ENCODE data around the gene KRT78.

DNA sequence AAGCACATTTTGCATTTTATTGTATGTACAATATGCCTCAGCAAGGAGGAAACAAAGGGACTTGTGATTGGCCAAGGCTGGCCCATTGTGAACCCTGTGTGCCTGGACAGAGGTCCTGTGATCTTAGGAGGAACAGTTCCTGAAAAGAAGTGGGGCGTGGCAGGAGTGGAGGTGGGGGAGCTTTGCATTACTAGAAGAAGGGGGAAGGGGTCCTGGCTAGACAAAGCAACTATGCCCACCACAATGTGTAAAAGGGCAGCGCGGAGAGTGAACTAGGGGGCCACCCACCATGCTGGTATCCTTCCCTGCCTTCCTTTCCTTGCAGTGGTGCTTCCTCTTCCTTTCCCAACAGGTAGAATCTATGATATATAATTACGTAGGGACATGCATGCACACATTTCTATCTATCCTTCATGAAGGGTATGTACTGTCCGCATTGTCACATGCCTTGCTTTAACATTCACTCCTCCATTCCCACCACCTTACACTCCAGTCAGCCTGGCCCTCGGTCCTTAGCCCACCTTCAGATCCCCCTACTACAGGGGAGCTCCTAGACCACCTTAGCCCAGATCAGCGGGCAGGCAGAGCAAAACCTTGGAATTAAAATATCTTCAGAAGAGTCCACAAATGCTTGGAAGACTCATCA is 43.5 kb upstream of the KRT78 start:
- TF ChIP-seq, protein P1, sequence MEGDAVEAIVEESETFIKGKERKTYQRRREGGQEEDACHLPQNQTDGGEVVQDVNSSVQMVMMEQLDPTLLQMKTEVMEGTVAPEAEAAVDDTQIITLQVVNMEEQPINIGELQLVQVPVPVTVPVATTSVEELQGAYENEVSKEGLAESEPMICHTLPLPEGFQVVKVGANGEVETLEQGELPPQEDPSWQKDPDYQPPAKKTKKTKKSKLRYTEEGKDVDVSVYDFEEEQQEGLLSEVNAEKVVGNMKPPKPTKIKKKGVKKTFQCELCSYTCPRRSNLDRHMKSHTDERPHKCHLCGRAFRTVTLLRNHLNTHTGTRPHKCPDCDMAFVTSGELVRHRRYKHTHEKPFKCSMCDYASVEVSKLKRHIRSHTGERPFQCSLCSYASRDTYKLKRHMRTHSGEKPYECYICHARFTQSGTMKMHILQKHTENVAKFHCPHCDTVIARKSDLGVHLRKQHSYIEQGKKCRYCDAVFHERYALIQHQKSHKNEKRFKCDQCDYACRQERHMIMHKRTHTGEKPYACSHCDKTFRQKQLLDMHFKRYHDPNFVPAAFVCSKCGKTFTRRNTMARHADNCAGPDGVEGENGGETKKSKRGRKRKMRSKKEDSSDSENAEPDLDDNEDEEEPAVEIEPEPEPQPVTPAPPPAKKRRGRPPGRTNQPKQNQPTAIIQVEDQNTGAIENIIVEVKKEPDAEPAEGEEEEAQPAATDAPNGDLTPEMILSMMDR (IDR thresholded peaks at IDR 0.05; ENCODE audit: low read depth, low read length) = no peak
- no peak for TF ChIP-seq EZH2phosphoT487 (IDR thresholded peaks at IDR 0.05; ENCODE audit: low read depth)
